Uterus (tissue), 4 donors: ENCODE data around the gene CNN2. TPM values are rescaled to one million over a fixed set of nuclear protein-coding genes. Genes with fewer than 3 reads are reported as not detected.

Experiments
- DNase-seq, 2 donors: peaks; one replicate each; pipeline ENCODE4 v3.0.0-alpha.2; 2019 to 2020
- H3K27ac ChIP-seq, 2 donors: fragments of 200-600 bp; sonication (generic); 1 replicate in 1 of 2; 2 replicates in 1 of 2; pipeline ENCODE4 v1.5.1; 2016 to 2018
- H3K27me3 ChIP-seq, 2 donors: fragments of 200-600 bp; sonication (generic); one replicate each; pipeline ENCODE4 v1.5.1; 2018 to 2019; ENCODE audit warnings: control low read depth in 1 of 2
- H3K36me3 ChIP-seq, 2 donors: fragments of 200-600 bp; sonication (generic); one replicate each; pipeline ENCODE4 v1.5.1; 2019; ENCODE audit warnings: control low read depth in 1 of 2
- H3K4me1 ChIP-seq, 2 donors: fragments of 200-600 bp; sonication (generic); one replicate each; pipeline ENCODE4 v1.5.1; 2018 to 2019; ENCODE audit warnings: control low read depth in 1 of 2
- H3K4me3 ChIP-seq, 2 donors: fragments of 200-600 bp; sonication (generic); 1 replicate in 1 of 2; 2 replicates in 1 of 2; pipeline ENCODE4 v1.5.1; 2018 to 2019; ENCODE audit warnings: mild to moderate bottlenecking in 1 of 2
- H3K9me3 ChIP-seq, 2 donors: fragments of 200-600 bp; sonication (generic); one replicate each; pipeline ENCODE4 v1.5.1; 2019; ENCODE audit warnings: control low read depth in 1 of 2
- POLR2A ChIP-seq, 2 donors: fragments of 450-650 bp; IDR thresholded peaks; one replicate each; pipeline ENCODE4 v1.6.1; 2016; ENCODE audit warnings: antibody characterized with exemption in 2 of 2, mild to moderate bottlenecking in 1 of 2, moderate library complexity in 1 of 2
- intact Hi-C: fragments of 100-400 bp; cut with DNase I; formaldehyde crosslinking; loops from one replicate; pipeline ENCODE4 v1.15.1; 2023; ENCODE audit warnings: low total_unique reads
- total RNA-seq, 4 donors: library from RNA; depleted of rRNA in 3 of 4; stranded (reverse); fragments of >200 nt in 3 of 4; gene quantifications; one replicate each; pipeline versions ENCODE4 v1.1.0 to v1.2.4, GENCODE V29; 2014 to 2023
- TF ChIP-seq, protein P1 (sequence below), 4 experiments: fragments of 200-600 bp in 2 of 4; fragments of 450-650 bp in 2 of 4; sonication (generic) in 2 of 4; IDR thresholded peaks; one replicate each; pipeline ENCODE4 v1.5.1; 2016 to 2019; ENCODE audit warnings: antibody characterized with exemption in 4 of 4, mild to moderate bottlenecking in 2 of 4, moderate library complexity in 1 of 4
- donor health status: DM: yes; HTN: yes; CAD: no.

The CNN2 gene
- total RNA-seq, 4 donors from 2014 or later, result 14.3 to 186 (median 88.5) TPM

DNA sequence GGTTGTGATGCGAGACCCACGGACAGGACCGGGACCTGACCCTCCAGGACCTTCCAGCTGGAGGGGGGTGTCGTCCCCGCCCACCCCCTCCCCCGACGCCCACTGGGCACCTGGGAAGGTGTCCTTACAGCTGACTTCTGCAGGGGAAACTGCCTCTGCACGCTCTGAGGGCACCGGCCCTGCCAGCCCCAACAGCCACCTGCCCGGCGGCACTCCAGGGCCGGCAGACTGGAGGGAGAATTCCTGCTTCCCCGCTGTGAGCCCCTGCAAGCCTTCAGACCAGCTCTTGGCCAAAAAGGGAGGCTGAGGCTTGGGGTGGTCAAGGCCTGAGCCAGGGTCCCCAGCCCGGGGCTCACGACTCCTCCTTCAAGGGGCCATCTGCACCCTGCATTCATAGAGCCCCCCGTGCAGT, 1.2 kb downstream of the CNN2 start:
- no peaks in the 10 kb centered on the region for H3K36me3 ChIP-seq
- H3K4me1 ChIP-seq, result peaks cover 0 to 6% of the 10 kb centered on the region in 2 donors
- no peaks in the 10 kb centered on the region for H3K27me3 ChIP-seq
- intact Hi-C loops, result no loop called here
- H3K9me3 ChIP-seq, result no peaks in the 10 kb centered on the region
- H3K27ac ChIP-seq, result peak overlapping the region; percentile 95
- peak overlapping the region; percentile 85 to 89 for H3K4me3 ChIP-seq
- DNase-seq, result no peak
- TF ChIP-seq POLR2A (IDR thresholded peaks at IDR 0.05), result no peak

DNA sequence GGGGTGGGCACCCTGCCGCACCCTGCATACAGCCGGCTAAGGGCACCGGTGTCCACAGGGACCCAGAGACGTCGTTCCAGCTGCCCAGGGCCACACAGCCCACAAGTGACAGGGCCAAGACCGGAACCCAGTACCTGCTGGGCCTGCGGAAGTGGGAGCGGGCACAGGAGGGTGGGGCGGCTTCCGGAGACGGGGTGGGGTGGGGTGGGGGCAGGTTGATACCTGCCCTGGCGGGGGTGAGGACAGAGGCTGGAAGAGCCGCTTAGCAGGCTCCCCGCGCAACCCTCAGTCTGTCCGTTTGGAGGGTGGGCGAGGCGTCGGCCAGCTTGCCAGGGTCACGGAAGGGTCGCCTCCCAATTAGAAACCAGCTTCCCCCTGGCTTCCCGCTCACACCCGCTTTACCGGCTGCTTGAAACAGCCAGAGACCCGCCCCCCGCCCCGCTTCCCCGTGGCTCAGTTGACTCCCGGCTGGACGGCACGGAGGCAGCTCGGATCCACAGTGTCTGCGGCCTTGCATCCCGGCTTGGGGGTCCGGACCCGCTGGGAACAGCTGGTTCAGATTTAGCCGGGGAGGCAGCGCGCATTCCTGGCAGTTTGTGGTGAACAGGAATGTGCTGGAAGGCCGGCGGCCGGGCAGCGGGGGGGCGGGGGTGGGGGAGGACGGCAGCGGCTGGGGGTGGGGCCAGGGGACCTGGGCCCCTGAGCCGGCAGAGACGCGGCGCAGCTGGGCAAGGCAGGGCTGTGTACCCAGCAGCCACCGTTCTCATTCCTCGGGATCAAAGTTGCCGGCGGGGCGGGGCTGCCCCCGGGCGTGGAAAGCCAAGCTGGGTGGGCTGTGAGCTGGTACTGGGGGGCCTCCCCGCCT, 1.9 kb downstream of the CNN2 start:
- TF ChIP-seq, protein P1, sequence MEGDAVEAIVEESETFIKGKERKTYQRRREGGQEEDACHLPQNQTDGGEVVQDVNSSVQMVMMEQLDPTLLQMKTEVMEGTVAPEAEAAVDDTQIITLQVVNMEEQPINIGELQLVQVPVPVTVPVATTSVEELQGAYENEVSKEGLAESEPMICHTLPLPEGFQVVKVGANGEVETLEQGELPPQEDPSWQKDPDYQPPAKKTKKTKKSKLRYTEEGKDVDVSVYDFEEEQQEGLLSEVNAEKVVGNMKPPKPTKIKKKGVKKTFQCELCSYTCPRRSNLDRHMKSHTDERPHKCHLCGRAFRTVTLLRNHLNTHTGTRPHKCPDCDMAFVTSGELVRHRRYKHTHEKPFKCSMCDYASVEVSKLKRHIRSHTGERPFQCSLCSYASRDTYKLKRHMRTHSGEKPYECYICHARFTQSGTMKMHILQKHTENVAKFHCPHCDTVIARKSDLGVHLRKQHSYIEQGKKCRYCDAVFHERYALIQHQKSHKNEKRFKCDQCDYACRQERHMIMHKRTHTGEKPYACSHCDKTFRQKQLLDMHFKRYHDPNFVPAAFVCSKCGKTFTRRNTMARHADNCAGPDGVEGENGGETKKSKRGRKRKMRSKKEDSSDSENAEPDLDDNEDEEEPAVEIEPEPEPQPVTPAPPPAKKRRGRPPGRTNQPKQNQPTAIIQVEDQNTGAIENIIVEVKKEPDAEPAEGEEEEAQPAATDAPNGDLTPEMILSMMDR (IDR thresholded peaks at IDR 0.05), result no peak
- TF ChIP-seq POLR2A (IDR thresholded peaks at IDR 0.05), result peak in 1 of 2 donors; percentile 17
- Histone ChIP-seq H3K27me3 (no peaks in the 10 kb centered on the region), H3K4me3 (peak overlapping the region; percentile 85 to 89), H3K9me3 (no peaks in the 10 kb centered on the region), H3K4me1 (peaks cover 0 to 6% of the 10 kb centered on the region in 2 donors), H3K36me3 (no peaks in the 10 kb centered on the region), H3K27ac (peak overlapping the region; percentile 95)
- peak; percentile 72 to 75 for DNase-seq
- intact Hi-C loops, result no loop called here

DNA sequence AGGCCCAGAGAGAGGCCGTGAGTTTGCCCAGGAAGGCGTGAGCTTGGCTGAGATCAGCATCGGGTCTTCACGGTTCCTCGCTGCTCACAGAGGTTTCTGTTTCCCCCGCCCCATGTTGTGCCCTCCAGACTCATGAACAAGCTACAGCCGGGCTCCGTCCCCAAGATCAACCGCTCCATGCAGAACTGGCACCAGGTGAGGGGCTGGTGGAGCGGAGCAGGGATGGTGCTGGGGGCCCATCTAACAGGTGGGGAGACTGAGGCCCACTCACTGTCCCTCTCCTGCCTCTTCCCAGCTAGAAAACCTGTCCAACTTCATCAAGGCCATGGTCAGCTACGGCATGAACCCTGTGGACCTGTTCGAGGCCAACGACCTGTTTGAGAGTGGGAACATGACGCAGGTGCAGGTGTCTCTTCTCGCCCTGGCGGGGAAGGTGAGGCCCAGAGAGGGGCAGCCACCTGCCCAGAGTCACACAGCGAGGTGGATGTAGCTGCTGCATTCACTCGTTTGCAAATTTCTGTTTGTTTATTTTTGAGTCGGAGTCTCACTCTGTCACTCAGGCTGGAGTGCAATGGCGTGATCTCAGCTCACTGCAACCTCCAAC, 6.0 kb downstream of the CNN2 start:
- no peak overlapping the region for H3K27ac ChIP-seq
- intact Hi-C loops, result loop anchor here (10.0 kb wide), 1 partner anchor 52 kb away; no protein-coding TSS in a partner anchor
- no peaks in the 10 kb centered on the region for H3K9me3 ChIP-seq
- no peak for TF ChIP-seq POLR2A (IDR thresholded peaks at IDR 0.05)
- TF ChIP-seq, protein P1 (IDR thresholded peaks at IDR 0.05), result no peak
- H3K27me3 ChIP-seq, result no peaks in the 10 kb centered on the region
- no peak for DNase-seq
- no peaks in the 10 kb centered on the region for H3K36me3 ChIP-seq
- H3K4me3 ChIP-seq, result no peak overlapping the region
- H3K4me1 ChIP-seq, result peaks cover 0 to 6% of the 10 kb centered on the region in 2 donors

DNA sequence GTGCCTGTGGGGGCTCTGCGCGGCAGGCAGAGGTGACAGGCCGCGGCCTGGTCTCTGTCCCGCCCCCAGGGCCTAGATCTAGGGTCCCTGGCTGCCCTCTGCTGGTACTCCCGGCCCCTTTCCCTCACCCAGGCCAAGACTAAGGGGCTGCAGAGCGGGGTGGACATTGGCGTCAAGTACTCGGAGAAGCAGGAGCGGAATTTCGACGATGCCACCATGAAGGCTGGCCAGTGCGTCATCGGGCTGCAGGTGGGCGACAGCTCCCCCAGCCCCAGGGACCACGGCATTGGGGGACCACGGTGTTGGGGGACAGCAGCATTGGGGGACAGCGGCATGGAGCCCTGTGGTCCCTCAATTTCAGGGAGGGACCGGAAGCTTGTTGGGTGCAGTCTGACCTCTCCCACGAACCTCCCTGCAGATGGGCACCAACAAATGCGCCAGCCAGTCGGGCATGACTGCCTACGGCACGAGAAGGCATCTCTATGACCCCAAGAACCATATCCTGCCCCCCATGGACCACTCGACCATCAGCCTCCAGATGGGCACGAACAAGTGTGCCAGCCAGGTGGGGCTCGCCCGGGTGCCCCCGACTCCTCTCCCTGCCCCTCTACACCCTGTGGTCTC, 9.7 kb downstream of the CNN2 start:
- H3K9me3 ChIP-seq, result no peaks in the 10 kb centered on the region
- DNase-seq, result no peak
- H3K27me3 ChIP-seq, result no peaks in the 10 kb centered on the region
- no peaks in the 10 kb centered on the region for H3K36me3 ChIP-seq
- intact Hi-C loops, result loop anchor here (10.0 kb wide), 1 partner anchor 49 kb away; no protein-coding TSS in a partner anchor
- H3K4me1 ChIP-seq, result peaks cover 0 to 17% of the 10 kb centered on the region in 2 donors
- H3K27ac ChIP-seq, result no peak overlapping the region
- H3K4me3 ChIP-seq, result no peak overlapping the region
- TF ChIP-seq POLR2A (IDR thresholded peaks at IDR 0.05), result no peak
- TF ChIP-seq, protein P1 (IDR thresholded peaks at IDR 0.05), result no peak

DNA sequence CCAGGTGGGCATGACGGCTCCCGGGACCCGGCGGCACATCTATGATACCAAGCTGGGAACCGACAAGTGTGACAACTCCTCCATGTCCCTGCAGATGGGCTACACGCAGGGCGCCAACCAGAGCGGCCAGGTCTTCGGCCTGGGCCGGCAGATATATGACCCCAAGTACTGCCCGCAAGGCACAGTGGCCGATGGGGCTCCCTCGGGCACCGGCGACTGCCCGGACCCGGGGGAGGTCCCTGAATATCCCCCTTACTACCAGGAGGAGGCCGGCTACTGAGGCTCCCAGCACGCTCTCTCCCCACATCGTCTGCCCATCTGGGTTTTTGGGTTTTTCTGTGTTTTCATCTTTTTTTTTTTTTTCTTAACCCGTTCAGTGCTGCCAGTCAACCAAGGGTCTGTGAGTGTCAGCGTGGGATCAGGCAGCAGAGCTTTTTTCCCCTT, 11.2 kb downstream of the CNN2 start:
- TF ChIP-seq POLR2A (IDR thresholded peaks at IDR 0.05), result no peak
- TF ChIP-seq, protein P1 (IDR thresholded peaks at IDR 0.05), result no peak
- no peak for DNase-seq
- Histone ChIP-seq H3K9me3 (no peaks in the 10 kb centered on the region), H3K4me1 (peaks cover 0 to 19% of the 10 kb centered on the region in 2 donors), H3K36me3 (no peaks in the 10 kb centered on the region), H3K27me3 (peaks cover 11 to 12% of the 10 kb centered on the region in 2 donors), H3K4me3 (no peak overlapping the region), H3K27ac (no peak overlapping the region)
- intact Hi-C loops, result loop anchor here (10.0 kb wide), 1 partner anchor 47 kb away; no protein-coding TSS in a partner anchor
